M059J (cell line): ENCODE measurements around the gene HYAL4. TPM values are rescaled to one million over a fixed set of nuclear protein-coding genes. Genes with fewer than 3 reads are reported as not detected.
"Not testable (repeated sequence)": the region's sequence is repeated elsewhere in the genome, so short reads cannot be mapped to it uniquely, and the experiment has no call there.

ENCODE experiments used
- DNase-seq: peaks from one replicate; pipeline ENCODE4 v3.0.0-alpha.2; 2012; ENCODE audit warnings: low read depth
- total RNA-seq: library from RNA; depleted of rRNA; stranded (reverse); fragments of >200 nt; shearing (Covaris generic); gene quantifications from 2 replicates; pipeline ENCODE4 v1.2.3, GENCODE V29; 2014

Gene HYAL4
- total RNA-seq, 1 experiment from 2014 or later, result not detected

- DNase-seq, result peak; percentile 49
Observed at GRCh38 chr7:123846217-123846891, 1.4 kb downstream of the HYAL4 start.

- no peak for DNase-seq
Observed at GRCh38 chr7:123847868-123848267, 2.9 kb downstream of the HYAL4 start.

- DNase-seq, result no peak
Observed at GRCh38 chr7:123849855-123850254, 4.9 kb downstream of the HYAL4 start.

GRCh38 chr7:123851404-123851803, 6.4 kb downstream of the HYAL4 start:
- not testable (repeated sequence) for DNase-seq

- not testable (repeated sequence) for DNase-seq
Observed at GRCh38 chr7:123854291-123854690, 9.3 kb downstream of the HYAL4 start.

GRCh38 chr7:123856428-123856827, 11.5 kb downstream of the HYAL4 start:
- DNase-seq, result not testable (repeated sequence)

GRCh38 chr7:123860848-123861247, 15.9 kb downstream of the HYAL4 start:
- DNase-seq, result no peak

- DNase-seq, result no peak
Observed at GRCh38 chr7:123862775-123863174, 17.8 kb downstream of the HYAL4 start.

GRCh38 chr7:123863461-123863860, 18.5 kb downstream of the HYAL4 start:
- DNase-seq, result no peak

GRCh38 chr7:123864012-123864411, 19.0 kb downstream of the HYAL4 start:
- no peak for DNase-seq

GRCh38 chr7:123864436-123864835, 19.5 kb downstream of the HYAL4 start:
- DNase-seq, result no peak

GRCh38 chr7:123864966-123865365, 20.0 kb downstream of the HYAL4 start:
- no peak for DNase-seq

- DNase-seq, result peak; percentile 69
Observed at GRCh38 chr7:123865517-123866117, 20.6 kb downstream of the HYAL4 start.

GRCh38 chr7:123867225-123867624, 22.3 kb downstream of the HYAL4 start:
- no peak for DNase-seq

- peak; percentile 45 for DNase-seq
Observed at GRCh38 chr7:123871998-123872867, 27.3 kb downstream of the HYAL4 start.

- DNase-seq, result no peak
Observed at GRCh38 chr7:123872908-123873307, 27.9 kb downstream of the HYAL4 start.

- no peak for DNase-seq
Observed at GRCh38 chr7:123876557-123877256, 31.7 kb downstream of the HYAL4 start.

GRCh38 chr7:123879628-123880027, 34.7 kb downstream of the HYAL4 start:
- DNase-seq, result no peak

GRCh38 chr7:123881300-123881699, 36.3 kb downstream of the HYAL4 start:
- no peak for DNase-seq

GRCh38 chr7:123883154-123883553, 38.2 kb downstream of the HYAL4 start:
- DNase-seq, result no peak

- DNase-seq, result no peak
Observed at GRCh38 chr7:123888192-123888591, 43.2 kb downstream of the HYAL4 start.

GRCh38 chr7:123894753-123895152, 49.8 kb downstream of the HYAL4 start:
- not testable (repeated sequence) for DNase-seq
